Esophagus squamous epithelium (tissue), 4 donors: ENCODE data around the gene ADAM23.

Source experiments
- POLR2A ChIP-seq, 4 donors: fragments of 450-650 bp; IDR thresholded peaks; one replicate each; pipeline ENCODE4 v1.6.1; 2017; ENCODE audit warnings: antibody characterized with exemption in 4 of 4, mild to moderate bottlenecking in 4 of 4, moderate library complexity in 3 of 4
- TF ChIP-seq, protein P1 (sequence below), 6 experiments: fragments of 450-650 bp in 4 of 6; fragments of 200-600 bp in 2 of 6; sonication (generic) in 2 of 6; IDR thresholded peaks; one replicate each; pipeline ENCODE4 v1.5.1; 2016 to 2019; ENCODE audit warnings: antibody characterized with exemption in 6 of 6, mild to moderate bottlenecking in 4 of 6, moderate library complexity in 4 of 6

DNA sequence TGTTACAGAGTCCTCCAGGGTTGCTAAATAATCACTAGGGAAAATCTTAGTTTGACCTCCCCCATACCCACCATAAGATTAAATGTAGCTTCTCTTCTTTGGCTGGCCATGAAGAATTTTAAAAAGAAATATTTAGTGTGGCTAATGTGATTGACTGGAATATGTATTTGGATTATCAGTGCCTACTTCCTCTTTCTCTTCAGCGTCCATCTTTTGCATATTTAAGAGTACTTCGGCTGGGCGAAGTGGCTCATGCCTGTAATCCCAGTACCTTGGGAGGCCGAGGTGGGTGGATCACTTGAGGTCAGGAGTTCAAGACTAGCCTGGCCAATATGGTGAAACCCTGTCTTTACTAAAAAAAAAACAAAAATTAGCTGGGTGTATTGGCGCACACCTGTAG lies 28.8 kb downstream of the ADAM23 start:
- TF ChIP-seq, protein P1, sequence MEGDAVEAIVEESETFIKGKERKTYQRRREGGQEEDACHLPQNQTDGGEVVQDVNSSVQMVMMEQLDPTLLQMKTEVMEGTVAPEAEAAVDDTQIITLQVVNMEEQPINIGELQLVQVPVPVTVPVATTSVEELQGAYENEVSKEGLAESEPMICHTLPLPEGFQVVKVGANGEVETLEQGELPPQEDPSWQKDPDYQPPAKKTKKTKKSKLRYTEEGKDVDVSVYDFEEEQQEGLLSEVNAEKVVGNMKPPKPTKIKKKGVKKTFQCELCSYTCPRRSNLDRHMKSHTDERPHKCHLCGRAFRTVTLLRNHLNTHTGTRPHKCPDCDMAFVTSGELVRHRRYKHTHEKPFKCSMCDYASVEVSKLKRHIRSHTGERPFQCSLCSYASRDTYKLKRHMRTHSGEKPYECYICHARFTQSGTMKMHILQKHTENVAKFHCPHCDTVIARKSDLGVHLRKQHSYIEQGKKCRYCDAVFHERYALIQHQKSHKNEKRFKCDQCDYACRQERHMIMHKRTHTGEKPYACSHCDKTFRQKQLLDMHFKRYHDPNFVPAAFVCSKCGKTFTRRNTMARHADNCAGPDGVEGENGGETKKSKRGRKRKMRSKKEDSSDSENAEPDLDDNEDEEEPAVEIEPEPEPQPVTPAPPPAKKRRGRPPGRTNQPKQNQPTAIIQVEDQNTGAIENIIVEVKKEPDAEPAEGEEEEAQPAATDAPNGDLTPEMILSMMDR (IDR thresholded peaks at IDR 0.05), result no peak
- TF ChIP-seq POLR2A (IDR thresholded peaks at IDR 0.05), result no peak
